Measurements from ENCODE around the gene CELSR2.

Gene CELSR2

GRCh38 chr1:109273570-109274288 lies 24.4 kb downstream of the CELSR2 start:
- no peak for DNase-seq (ENCODE audit: low read depth)
- no peak overlapping the region for H3K4me3 ChIP-seq (ENCODE audit: low read depth, low read length)
- TF ChIP-seq MAX (IDR thresholded peaks at IDR 0.05; ENCODE audit: low read depth, low read length) = no peak
- no peak for TF ChIP-seq POLR2A (IDR thresholded peaks at IDR 0.05; ENCODE audit: extremely low read depth, insufficient read length)
- TF ChIP-seq CTCF (IDR thresholded peaks at IDR 0.05; ENCODE audit: low read depth, low read length) = no peak
- TF ChIP-seq MYC (IDR thresholded peaks at IDR 0.05; ENCODE audit: low read depth, low read length) = no peak

GRCh38 chr1:109274533-109275476 lies 25.5 kb downstream of the CELSR2 start:
- TF ChIP-seq CTCF (IDR thresholded peaks at IDR 0.05; ENCODE audit: low read depth, low read length) = no peak

GRCh38 chr1:109275706-109276345 lies 26.5 kb downstream of the CELSR2 start:
- DNase-seq (ENCODE audit: low read depth) = no peak
- no peak overlapping the region for H3K4me3 ChIP-seq (ENCODE audit: low read depth, low read length)
- TF ChIP-seq CTCF (IDR thresholded peaks at IDR 0.05; ENCODE audit: low read depth, low read length) (no peak), MAX (IDR thresholded peaks at IDR 0.05; ENCODE audit: low read depth, low read length) (no peak), MYC (IDR thresholded peaks at IDR 0.05; ENCODE audit: low read depth, low read length) (no peak), POLR2A (IDR thresholded peaks at IDR 0.05; ENCODE audit: extremely low read depth, insufficient read length) (no peak)

More at GRCh38 chr1:109274533-109275476, 25.5 kb downstream of the CELSR2 start:
- no peak for DNase-seq (ENCODE audit: low read depth)
- H3K4me3 ChIP-seq (ENCODE audit: low read depth, low read length) = no peak overlapping the region

- no peak for TF ChIP-seq MYC (IDR thresholded peaks at IDR 0.05; ENCODE audit: low read depth, low read length)
- peak; percentile 71 for TF ChIP-seq MAX (IDR thresholded peaks at IDR 0.05; ENCODE audit: low read depth, low read length)
- no peak for TF ChIP-seq POLR2A (IDR thresholded peaks at IDR 0.05; ENCODE audit: extremely low read depth, insufficient read length)
- TF ChIP-seq CTCF (IDR thresholded peaks at IDR 0.05; ENCODE audit: low read depth, low read length) = peak; percentile 91
- peak; percentile 73 for DNase-seq (ENCODE audit: low read depth)
- H3K4me3 ChIP-seq (ENCODE audit: low read depth, low read length) = no peak overlapping the region
Measured at GRCh38 chr1:109277434-109278204, 28.3 kb downstream of the CELSR2 start.

GRCh38 chr1:109279615-109280278 lies 30.4 kb downstream of the CELSR2 start:
- DNase-seq (ENCODE audit: low read depth) = no peak
- TF ChIP-seq POLR2A (IDR thresholded peaks at IDR 0.05; ENCODE audit: extremely low read depth, insufficient read length) (no peak), MAX (IDR thresholded peaks at IDR 0.05; ENCODE audit: low read depth, low read length) (no peak), MYC (IDR thresholded peaks at IDR 0.05; ENCODE audit: low read depth, low read length) (no peak), CTCF (IDR thresholded peaks at IDR 0.05; ENCODE audit: low read depth, low read length) (no peak)
- no peak overlapping the region for H3K4me3 ChIP-seq (ENCODE audit: low read depth, low read length)

Data from NB4 (cell line).